ENCODE data around the gene ART1. TPM values are rescaled to one million over a fixed set of nuclear protein-coding genes. Genes with fewer than 3 reads are reported as not detected.

ART1 gene
- total and polyA plus RNA-seq, 2 experiments from 2014 or later: 0.30 TPM; not detected in 1

GRCh38 chr11:3683039-3683438, 38.1 kb downstream of the ART1 start:
- H3K36me3 ChIP-seq: peaks cover 63% of the 10 kb centered on the region
- DNase-seq (ENCODE audit: low read depth in 1 of 2, low spot score in 1 of 2): no peak
- TF ChIP-seq, protein P1, sequence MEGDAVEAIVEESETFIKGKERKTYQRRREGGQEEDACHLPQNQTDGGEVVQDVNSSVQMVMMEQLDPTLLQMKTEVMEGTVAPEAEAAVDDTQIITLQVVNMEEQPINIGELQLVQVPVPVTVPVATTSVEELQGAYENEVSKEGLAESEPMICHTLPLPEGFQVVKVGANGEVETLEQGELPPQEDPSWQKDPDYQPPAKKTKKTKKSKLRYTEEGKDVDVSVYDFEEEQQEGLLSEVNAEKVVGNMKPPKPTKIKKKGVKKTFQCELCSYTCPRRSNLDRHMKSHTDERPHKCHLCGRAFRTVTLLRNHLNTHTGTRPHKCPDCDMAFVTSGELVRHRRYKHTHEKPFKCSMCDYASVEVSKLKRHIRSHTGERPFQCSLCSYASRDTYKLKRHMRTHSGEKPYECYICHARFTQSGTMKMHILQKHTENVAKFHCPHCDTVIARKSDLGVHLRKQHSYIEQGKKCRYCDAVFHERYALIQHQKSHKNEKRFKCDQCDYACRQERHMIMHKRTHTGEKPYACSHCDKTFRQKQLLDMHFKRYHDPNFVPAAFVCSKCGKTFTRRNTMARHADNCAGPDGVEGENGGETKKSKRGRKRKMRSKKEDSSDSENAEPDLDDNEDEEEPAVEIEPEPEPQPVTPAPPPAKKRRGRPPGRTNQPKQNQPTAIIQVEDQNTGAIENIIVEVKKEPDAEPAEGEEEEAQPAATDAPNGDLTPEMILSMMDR (IDR thresholded peaks at IDR 0.05; ENCODE audit: low read depth, low read length): no peak
- no peaks in the 10 kb centered on the region for H3K27me3 ChIP-seq
- no peaks in the 10 kb centered on the region for H3K4me1 ChIP-seq (ENCODE audit: low read depth)
- no peak overlapping the region for H3K4me3 ChIP-seq
- no peak overlapping the region for H3K27ac ChIP-seq
- H3K9me3 ChIP-seq (ENCODE audit: low read depth): no peaks in the 10 kb centered on the region

DNA sequence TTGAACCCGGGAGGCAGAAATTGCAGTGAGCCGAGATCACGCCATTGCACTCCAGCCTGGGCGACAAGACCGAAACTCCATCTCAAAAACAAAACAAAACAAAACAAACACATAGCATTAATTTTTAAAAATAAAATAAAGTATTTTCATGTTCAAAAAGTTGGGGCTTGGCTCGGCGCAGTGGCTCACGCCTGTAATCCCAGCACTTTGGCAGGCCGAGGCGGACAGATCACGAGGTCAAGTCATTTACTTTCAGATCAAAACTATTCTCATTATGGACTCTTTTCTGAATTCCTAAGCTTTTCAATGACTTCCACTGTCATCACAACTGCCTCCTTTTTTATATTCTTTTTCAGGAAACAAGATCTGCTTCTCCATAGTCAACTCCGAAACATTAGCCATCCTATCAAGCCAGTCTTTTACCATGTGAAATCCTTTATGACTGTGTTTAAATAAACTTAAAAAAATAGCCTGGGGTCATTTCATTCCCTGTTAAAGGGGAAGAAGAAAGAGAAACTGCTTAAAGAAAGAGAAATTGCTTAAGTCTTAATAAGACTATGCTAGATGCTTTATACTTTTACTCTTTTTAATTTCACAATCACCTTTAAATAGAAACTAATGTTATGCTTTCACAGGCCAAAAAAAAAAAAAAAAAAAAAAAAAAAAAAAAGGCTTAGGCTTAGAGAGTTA, 39.3 kb downstream of the ART1 start:
- no peak overlapping the region for H3K27ac ChIP-seq
- H3K36me3 ChIP-seq: peaks cover 57% of the 10 kb centered on the region
- H3K9me3 ChIP-seq (ENCODE audit: low read depth): no peaks in the 10 kb centered on the region
- no peaks in the 10 kb centered on the region for H3K4me1 ChIP-seq (ENCODE audit: low read depth)
- no peak overlapping the region for H3K4me3 ChIP-seq
- no peak for DNase-seq (ENCODE audit: low read depth in 1 of 2, low spot score in 1 of 2)
- TF ChIP-seq, protein P1 (IDR thresholded peaks at IDR 0.05; ENCODE audit: low read depth, low read length): no peak
- no peaks in the 10 kb centered on the region for H3K27me3 ChIP-seq

GRCh38 chr11:3684819-3685172, 39.9 kb downstream of the ART1 start:
- peaks cover 52% of the 10 kb centered on the region for H3K36me3 ChIP-seq

DNA sequence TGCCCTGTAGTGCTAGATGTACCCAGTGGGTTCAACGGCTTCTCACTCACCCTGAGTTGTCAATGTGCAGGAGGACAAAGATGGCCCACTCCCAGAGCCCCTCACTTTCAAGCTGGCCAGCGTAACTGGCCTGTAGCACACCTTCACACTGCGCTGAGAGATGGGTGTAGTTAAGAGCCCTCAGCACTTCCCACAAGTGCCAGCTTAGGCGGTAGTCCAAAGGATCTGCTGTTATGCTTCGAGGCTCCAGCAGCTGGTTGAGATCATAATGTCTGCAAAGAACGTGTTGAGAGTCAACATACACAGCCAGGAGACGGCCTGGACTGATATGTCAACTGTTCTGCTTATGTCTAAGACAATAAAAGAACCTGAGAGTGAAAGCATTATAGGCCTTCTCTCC, 41.0 kb downstream of the ART1 start:
- H3K27me3 ChIP-seq: no peaks in the 10 kb centered on the region
- peaks cover 55% of the 10 kb centered on the region for H3K36me3 ChIP-seq
- H3K9me3 ChIP-seq (ENCODE audit: low read depth): no peaks in the 10 kb centered on the region
- H3K4me1 ChIP-seq (ENCODE audit: low read depth): no peaks in the 10 kb centered on the region
- TF ChIP-seq, protein P1 (IDR thresholded peaks at IDR 0.05; ENCODE audit: low read depth, low read length): no peak
- peak overlapping the region; percentile 63 for H3K27ac ChIP-seq
- no peak overlapping the region for H3K4me3 ChIP-seq
- DNase-seq (ENCODE audit: low read depth in 1 of 2, low spot score in 1 of 2): peak; percentile 5 to 7

More at GRCh38 chr11:3684819-3685172, 39.9 kb downstream of the ART1 start:
- no peak overlapping the region for H3K27ac ChIP-seq
- no peak overlapping the region for H3K4me3 ChIP-seq
- H3K4me1 ChIP-seq (ENCODE audit: low read depth): no peaks in the 10 kb centered on the region
- DNase-seq (ENCODE audit: low read depth in 1 of 2, low spot score in 1 of 2): no peak
- no peaks in the 10 kb centered on the region for H3K9me3 ChIP-seq (ENCODE audit: low read depth)
- no peaks in the 10 kb centered on the region for H3K27me3 ChIP-seq
- TF ChIP-seq, protein P1 (IDR thresholded peaks at IDR 0.05; ENCODE audit: low read depth, low read length): no peak

GRCh38 chr11:3686751-3687150, 41.8 kb downstream of the ART1 start:
- no peak overlapping the region for H3K4me3 ChIP-seq
- DNase-seq (ENCODE audit: low read depth in 1 of 2, low spot score in 1 of 2): no peak
- TF ChIP-seq, protein P1 (IDR thresholded peaks at IDR 0.05; ENCODE audit: low read depth, low read length): no peak
- peaks cover 56% of the 10 kb centered on the region for H3K36me3 ChIP-seq
- H3K27ac ChIP-seq: no peak overlapping the region
- no peaks in the 10 kb centered on the region for H3K4me1 ChIP-seq (ENCODE audit: low read depth)
- H3K27me3 ChIP-seq: no peaks in the 10 kb centered on the region
- H3K9me3 ChIP-seq (ENCODE audit: low read depth): no peaks in the 10 kb centered on the region

All from cardiac muscle cell (in vitro differentiated cells and primary cell).